ENCODE data around the gene RBBP5.

DNA sequence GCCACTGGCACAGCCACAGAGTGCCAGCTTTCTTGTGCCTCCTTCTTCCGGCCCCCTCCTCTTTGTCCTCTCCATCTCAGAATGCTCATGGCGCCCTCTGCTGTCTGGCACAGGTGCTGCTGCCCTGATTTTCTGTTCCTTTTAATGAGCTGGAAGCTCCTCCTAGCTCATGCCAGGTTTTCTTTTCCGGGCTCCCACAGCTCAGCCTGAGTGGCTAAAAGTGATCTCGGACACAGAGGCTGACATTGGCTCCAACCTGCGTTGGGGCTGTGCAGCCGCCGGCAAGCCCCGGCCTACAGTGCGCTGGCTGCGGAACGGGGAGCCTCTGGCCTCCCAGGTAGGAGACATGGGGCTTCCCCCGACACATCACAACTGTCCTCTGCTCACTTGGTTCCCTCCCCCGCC is 60.1 kb downstream of the RBBP5 start:
- TF ChIP-seq, protein P1, sequence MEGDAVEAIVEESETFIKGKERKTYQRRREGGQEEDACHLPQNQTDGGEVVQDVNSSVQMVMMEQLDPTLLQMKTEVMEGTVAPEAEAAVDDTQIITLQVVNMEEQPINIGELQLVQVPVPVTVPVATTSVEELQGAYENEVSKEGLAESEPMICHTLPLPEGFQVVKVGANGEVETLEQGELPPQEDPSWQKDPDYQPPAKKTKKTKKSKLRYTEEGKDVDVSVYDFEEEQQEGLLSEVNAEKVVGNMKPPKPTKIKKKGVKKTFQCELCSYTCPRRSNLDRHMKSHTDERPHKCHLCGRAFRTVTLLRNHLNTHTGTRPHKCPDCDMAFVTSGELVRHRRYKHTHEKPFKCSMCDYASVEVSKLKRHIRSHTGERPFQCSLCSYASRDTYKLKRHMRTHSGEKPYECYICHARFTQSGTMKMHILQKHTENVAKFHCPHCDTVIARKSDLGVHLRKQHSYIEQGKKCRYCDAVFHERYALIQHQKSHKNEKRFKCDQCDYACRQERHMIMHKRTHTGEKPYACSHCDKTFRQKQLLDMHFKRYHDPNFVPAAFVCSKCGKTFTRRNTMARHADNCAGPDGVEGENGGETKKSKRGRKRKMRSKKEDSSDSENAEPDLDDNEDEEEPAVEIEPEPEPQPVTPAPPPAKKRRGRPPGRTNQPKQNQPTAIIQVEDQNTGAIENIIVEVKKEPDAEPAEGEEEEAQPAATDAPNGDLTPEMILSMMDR (conservative IDR thresholded peaks at IDR 0.05 in 1 of 2, IDR thresholded peaks at IDR 0.05 in 1 of 2; ENCODE audit: extremely low read depth in 1 of 2, insufficient read depth in 1 of 2, low read depth in 1 of 2, low read length in 2 of 2): peak; percentile 92 to 93
- no peak for TF ChIP-seq EZH2 (IDR thresholded peaks at IDR 0.05; ENCODE audit: borderline replicate concordance, low read length)

Data from mammary epithelial cell (primary cell).